Ishikawa (cell line): ENCODE results near the gene C3orf18.

Experiments used
- CEBPB ChIP-seq: IDR thresholded peaks from 2 replicates; pipeline ENCODE4 v1.6.1; 2012
- EP300 ChIP-seq: IDR thresholded peaks from 2 replicates; pipeline ENCODE4 v1.6.1; 2012; ENCODE audit warnings: borderline replicate concordance
- FOXM1 ChIP-seq: IDR thresholded peaks from 2 replicates; pipeline ENCODE4 v1.6.1; 2012; ENCODE audit warnings: low read depth, borderline replicate concordance
- RAD21 ChIP-seq: IDR thresholded peaks from 2 replicates; pipeline ENCODE4 v1.6.1; 2012; ENCODE audit warnings: low read depth
- TAF1 ChIP-seq: IDR thresholded peaks from 2 replicates; pipeline ENCODE4 v1.6.1; 2012; ENCODE audit warnings: low read depth, mild to moderate bottlenecking
- TCF12 ChIP-seq: IDR thresholded peaks from 2 replicates; pipeline ENCODE4 v1.6.1; 2012; ENCODE audit warnings: low read depth
- TF ChIP-seq, protein P1 (sequence below): IDR thresholded peaks from 2 replicates; pipeline ENCODE4 v1.6.1; 2012

DNA sequence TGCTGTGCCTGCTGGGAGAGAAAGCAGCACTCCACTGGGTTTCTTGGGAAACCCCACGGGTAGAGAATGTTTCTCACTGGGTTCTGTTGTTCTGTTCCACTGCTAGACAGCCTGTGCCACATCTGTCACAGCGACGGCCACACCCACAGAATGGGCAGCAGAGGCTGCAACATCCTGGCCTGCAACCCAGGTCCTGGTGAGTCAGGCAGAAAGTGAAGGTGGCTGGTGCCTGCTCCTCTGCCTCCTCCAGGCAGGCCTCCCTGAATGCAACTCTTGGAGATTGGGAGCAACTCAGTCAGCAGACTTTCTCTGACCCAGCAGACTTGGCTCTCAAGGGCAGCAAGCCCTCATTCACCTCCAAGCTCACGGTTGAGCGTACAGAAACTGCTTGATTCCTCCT lies 13.0 kb downstream of the C3orf18 start:
- no peak for TF ChIP-seq TCF12
- no peak for TF ChIP-seq FOXM1
- TF ChIP-seq, protein P1, sequence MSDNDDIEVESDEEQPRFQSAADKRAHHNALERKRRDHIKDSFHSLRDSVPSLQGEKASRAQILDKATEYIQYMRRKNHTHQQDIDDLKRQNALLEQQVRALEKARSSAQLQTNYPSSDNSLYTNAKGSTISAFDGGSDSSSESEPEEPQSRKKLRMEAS: no peak
- TF ChIP-seq TAF1: no peak
- no peak for TF ChIP-seq CEBPB
- TF ChIP-seq RAD21: no peak
- TF ChIP-seq EP300: no peak
